Measurements from ENCODE around the gene COL27A1.
"Not testable (repeated sequence)": the region's sequence is repeated elsewhere in the genome, so short reads cannot be mapped to it uniquely, and the experiment has no call there.

COL27A1 gene

DNA sequence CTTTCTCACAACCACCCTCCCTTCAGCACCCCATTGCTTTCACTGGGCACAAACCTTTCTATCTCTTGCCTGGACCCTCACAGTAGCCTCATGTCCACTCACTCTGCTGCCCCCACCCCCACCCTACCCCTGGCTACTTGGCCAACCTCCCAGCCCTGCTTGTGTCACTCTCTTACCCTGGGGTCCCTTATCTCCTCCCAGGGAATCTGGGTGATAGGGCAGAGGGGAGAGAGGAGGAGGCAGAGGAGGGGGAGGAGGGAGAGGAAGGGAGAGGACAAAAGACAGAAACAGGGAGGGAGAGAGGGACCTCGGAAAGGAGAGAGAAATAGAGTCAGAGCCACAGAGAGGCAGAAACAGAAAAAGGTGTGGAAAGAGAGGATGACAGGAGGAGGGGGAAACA, 31.2 kb upstream of the COL27A1 start:
- TF ChIP-seq CTCF (IDR thresholded peaks at IDR 0.05; ENCODE audit: control insufficient read depth, insufficient read depth, low read depth, low read length, missing control alignments) = no peak
- DNase-seq (ENCODE audit: low read depth) = no peak
- no peak overlapping the region for H3K4me3 ChIP-seq (ENCODE audit: control insufficient read depth, low read depth, low read length)

- H3K4me3 ChIP-seq (ENCODE audit: control insufficient read depth, low read depth, low read length) = no peak overlapping the region
- no peak for DNase-seq (ENCODE audit: low read depth)
- TF ChIP-seq CTCF (IDR thresholded peaks at IDR 0.05; ENCODE audit: control insufficient read depth, insufficient read depth, low read depth, low read length, missing control alignments) = no peak
Measured at GRCh38 chr9:114124666-114125475, 30.5 kb upstream of the COL27A1 start.

- TF ChIP-seq CTCF (IDR thresholded peaks at IDR 0.05; ENCODE audit: control insufficient read depth, insufficient read depth, low read depth, low read length, missing control alignments) = no peak
- H3K4me3 ChIP-seq (ENCODE audit: control insufficient read depth, low read depth, low read length) = no peak overlapping the region
- no peak for DNase-seq (ENCODE audit: low read depth)
Measured at GRCh38 chr9:114125476-114126013, 29.8 kb upstream of the COL27A1 start.

DNA sequence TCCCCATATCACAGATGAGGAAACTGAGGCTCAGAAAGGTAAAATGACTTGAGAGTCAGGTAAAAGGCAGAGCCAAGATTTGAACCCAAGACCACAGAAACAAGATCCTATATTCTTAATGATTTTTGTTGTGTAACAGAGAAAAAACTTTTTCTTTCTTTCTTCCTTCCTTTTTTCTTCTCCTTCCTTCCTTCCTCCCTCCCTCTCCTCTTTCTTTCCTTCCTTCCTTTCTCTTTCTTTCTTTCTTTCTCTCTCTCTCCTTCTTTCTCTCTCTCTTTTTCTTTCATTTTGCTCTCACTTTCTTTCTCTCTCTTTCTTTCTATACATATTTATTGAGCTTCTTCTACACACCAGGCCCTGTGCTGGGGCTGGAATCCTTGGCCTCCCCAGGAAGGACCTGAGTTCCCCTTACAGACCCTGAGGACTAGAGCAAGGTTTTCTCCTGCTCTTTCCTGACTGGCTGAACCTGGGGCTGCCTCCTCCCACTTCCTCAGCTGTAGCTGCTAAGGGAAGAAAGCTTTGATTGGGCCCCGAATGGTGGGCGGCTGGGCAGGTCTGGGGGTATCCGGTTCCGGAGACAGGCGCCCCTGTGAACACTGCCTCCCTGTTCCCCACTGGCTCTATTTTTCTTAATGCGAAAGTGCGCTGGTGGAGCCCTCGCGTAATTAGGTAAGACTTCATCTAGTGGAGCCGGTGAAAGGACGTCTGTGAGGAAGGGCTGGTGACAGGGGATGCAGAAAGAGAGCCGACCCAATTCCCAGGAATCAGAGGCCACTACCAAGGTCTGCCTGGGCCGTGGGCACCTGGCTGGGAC, 28.9 kb upstream of the COL27A1 start:
- no peak for DNase-seq (ENCODE audit: low read depth)
- no peak overlapping the region for H3K4me3 ChIP-seq (ENCODE audit: control insufficient read depth, low read depth, low read length)
- TF ChIP-seq CTCF (IDR thresholded peaks at IDR 0.05; ENCODE audit: control insufficient read depth, insufficient read depth, low read depth, low read length, missing control alignments) = no peak

DNA sequence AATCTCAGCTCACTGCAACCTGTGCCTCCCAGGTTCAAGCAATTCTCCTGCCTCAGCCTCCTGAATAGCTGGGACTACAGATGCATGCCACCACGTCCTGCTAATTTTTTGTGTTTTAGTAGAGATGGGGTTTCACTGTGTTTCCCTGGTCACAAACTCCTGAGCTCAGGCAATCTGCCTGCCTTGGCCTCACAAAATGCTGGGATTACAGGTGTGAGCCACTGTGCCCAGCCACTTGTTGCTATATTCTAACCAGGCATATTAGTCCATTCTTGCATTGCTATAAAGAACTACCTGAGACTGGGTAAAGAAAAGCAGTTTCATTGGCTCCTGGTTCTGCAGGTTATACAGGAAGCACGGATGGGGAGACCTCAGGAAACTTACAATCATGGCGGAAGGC, 26.6 kb upstream of the COL27A1 start:
- not testable (repeated sequence) for DNase-seq (ENCODE audit: low read depth)

DNA sequence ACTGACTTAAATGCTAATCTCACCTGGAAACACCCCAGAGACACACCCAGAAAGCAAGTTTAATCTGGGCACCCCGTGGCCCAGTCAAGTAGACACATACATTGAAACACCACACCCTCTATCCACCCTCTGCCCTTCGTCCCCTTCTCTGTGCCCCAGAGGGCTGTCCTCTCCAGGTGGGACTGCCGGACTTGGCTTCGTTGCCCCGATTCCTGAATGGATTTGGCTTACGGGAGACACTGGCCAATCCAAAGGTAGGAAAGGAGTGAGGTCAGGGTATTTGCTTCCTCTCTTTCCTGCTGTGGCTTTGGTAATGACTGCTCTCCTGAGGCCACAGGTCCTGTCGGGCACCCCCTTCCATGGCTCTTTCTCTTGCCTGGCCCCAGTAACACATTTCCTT, 25.2 kb upstream of the COL27A1 start:
- TF ChIP-seq CTCF (IDR thresholded peaks at IDR 0.05; ENCODE audit: control insufficient read depth, insufficient read depth, low read depth, low read length, missing control alignments) = no peak
- no peak overlapping the region for H3K4me3 ChIP-seq (ENCODE audit: control insufficient read depth, low read depth, low read length)
- no peak for DNase-seq (ENCODE audit: low read depth)

More for the DNA sequence above, 26.6 kb upstream of the COL27A1 start:
- not testable (repeated sequence) for H3K4me3 ChIP-seq (ENCODE audit: control insufficient read depth, low read depth, low read length)
